Transverse colon (tissue), 4 donors: ENCODE data around the gene PBX4.

Experiments used
- CTCF ChIP-seq, 5 experiments: fragments of 200-600 bp in 3 of 5; fragments of 450-650 bp in 2 of 5; sonication (generic) in 3 of 5; IDR thresholded peaks; 1 replicate in 2 of 5; 2 replicates in 3 of 5; pipeline ENCODE4 v1.5.1; 2016 to 2017; ENCODE audit warnings: antibody characterized with exemption in 5 of 5, inconsistent platforms in 3 of 5, mild to moderate bottlenecking in 2 of 5, moderate library complexity in 1 of 5
- EP300 ChIP-seq: sonication (generic); formaldehyde crosslinking; IDR thresholded peaks from one replicate; pipeline ENCODE4 v1.6.1; 2017; ENCODE audit warnings: antibody characterized with exemption, low read depth
- POLR2A ChIP-seq: fragments of 450-650 bp; IDR thresholded peaks from one replicate; pipeline ENCODE4 v1.6.1; 2016; ENCODE audit warnings: antibody characterized with exemption, mild to moderate bottlenecking, moderate library complexity
- POLR2AphosphoS5 ChIP-seq, 3 donors: sonication (generic); formaldehyde crosslinking; IDR thresholded peaks; one replicate each; pipeline ENCODE4 v1.6.1; 2016; ENCODE audit warnings: antibody characterized with exemption in 3 of 3

- TF ChIP-seq CTCF (IDR thresholded peaks at IDR 0.05) (no peak), POLR2A (no peak), EP300 (no peak), POLR2AphosphoS5 (IDR thresholded peaks at IDR 0.05) (no peak)
Observed at GRCh38 chr19:19559931-19560330, 58.6 kb downstream of the PBX4 start.
